GM18511 (cell line): ENCODE results near the gene FSCN2.
"Not testable (repeated sequence)": the region's sequence is repeated elsewhere in the genome, so short reads cannot be mapped to it uniquely, and the experiment has no call there.

Source experiments
- ATAC-seq: cut with Tn5 transposase; IDR thresholded peaks from one replicate; pipeline ENCODE4 v1.9.1; 2021; ENCODE audit warnings: mild to moderate bottlenecking, moderate library complexity; ENCODE audit not compliant: unreplicated experiment

The FSCN2 gene

DNA sequence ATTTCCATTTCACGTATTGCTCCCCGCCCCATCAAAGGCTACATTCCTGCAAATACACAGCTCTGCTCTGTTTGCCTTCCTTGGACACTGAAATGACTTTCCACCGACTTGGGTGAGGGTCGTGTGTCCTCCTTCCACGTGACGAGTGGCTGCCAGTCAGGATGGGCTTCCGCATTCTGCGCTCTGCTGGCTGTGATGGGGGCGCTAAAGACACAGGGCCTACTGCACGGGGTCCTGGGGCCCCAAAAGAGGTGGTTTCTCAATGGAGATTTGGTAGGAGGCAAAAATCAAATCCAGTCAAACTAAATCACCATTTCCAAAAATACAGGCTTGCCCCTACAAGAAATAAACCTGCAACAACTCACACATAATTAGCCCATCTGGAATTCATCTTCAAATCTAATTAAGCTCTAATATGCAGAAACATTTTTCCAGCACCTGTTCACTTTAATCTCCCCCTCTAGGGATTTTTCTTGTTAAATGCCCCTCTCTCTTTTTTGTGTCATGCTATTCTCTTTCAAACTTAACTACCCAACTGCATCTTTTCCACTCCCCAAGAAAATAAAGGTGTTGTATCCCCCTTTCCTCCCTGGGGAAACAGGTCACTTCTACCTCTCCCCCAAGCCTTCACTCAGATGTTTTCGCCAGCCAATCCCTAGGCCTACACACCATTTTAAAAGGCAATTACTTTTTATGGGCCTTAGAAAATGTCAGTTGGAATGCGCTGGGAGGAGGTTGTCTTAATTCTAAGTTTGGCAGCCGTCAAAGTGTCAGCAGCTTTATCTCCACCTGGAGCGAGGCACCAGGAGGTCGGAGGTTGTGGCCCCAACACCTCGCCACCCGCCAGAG is 45.8 kb downstream of the FSCN2 start:
- no peak for ATAC-seq

DNA sequence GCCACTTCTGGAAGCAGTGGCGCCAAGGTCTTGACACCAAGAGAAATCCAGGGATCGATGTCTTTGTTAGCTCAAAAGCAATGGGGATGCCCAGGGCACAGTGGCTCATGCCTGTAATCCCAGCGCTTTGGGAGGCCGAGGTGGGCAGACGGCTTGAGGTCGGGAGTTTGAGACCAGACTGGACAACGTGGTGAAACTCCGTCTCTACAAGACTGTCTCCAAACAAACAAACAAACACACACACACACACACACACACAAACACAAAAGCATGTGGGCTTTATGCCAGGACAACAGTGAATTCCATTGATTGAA is 46.4 kb downstream of the FSCN2 start:
- no peak for ATAC-seq

DNA sequence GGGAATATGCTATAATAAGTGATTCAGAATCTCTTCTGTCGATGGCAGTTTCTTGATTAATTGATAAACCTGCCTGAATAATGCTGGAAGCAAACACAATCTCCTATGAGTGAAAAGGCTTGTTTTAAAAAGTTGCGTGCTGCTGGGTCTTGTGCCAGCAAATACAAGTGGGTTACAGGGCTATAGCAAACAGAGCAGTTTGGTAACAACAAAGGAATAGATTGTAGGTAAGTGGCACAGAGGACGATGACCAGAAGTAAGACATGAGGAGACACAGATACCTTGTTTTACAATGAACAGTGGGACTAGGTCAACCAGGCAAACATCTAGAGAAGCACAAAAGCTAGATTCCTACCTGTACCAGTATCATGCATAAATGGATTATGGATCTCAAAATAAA is 47.7 kb downstream of the FSCN2 start:
- ATAC-seq: no peak

DNA sequence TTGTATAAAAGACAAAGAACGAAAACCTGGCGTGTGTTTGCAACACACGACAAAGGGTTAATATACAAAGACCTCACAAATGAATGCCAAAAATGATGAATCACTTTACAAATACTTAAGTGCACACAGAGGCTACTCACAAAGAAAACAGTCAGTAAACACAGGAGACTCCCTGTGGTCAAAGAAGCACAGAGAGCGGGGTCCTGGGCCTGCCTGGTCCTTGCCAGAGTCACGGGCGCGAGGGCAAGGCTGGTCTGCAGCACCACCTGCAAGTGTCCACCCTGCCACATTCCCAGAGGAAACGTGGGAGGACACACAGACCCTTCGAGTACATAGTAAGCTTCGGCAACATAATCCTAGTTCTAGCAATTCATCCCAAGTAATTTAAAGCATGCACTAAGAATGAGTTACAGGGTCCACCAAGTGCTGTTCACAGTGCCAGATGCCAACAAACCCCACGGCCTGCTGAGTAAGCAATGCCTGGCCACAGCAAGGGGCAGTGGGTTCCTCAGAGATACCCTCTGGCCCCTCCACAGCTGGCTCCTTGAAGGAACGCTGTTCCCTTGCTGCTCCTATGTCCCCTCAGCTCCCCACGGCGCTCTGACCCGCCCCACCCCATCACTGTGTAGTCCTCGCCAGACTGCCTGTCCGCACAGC is 48.6 kb downstream of the FSCN2 start:
- no peak for ATAC-seq

DNA sequence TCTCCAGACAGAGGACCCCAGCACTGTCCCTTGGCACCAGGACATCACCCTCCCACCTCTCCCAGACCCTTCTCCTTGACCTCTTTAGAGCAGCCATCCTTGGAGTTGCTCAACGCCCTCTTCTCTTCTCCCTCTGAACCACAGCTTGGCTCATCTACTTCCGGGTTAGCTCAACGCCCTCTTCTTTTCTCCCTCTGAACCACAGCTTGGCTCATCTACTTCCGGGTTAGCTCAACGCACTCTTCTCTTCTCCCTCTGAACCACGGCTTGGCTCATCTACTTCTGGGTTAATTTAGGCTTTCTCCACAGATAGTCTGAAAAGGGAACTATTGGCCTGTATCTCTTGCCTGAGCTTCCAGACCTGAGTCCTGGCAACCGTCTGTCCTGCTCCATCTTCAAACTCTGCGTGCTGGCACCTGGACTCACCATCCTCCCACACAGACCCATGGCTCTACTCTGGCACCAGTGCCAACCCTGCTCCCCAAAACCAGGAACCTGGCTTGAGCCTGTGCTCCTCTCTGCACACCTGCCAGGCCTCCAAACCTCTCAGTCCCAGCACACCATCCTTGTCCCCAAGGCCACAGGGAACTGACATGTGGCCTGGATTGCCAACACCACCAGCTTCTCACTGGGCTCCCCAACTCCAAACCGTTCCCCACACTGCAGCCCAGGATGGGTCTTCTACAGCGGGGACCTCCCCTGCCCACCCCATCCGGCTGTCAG is 49.3 kb downstream of the FSCN2 start:
- ATAC-seq: no peak

DNA sequence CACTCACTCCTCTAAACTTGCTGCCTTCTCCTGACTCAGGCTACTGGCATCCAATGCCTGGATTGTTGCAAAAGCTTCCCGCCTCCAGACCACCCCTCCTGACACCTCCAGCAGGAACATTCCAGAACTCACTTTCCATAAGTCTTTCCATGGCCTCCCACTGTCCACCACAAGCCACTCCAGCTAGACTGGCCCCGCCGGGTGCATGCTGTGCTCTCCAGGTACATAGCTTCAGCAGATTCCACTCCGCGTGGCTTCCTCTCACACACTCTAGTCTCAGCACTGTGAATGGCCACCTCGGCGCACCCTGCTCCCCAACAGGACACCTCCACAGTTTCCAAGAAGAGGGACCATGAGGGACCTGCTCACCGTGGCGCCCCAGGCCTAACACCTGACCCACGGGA is 49.9 kb downstream of the FSCN2 start:
- no peak for ATAC-seq

- ATAC-seq: no peak
Measured at GRCh38 chr17:81578561-81579225, 50.5 kb downstream of the FSCN2 start.

DNA sequence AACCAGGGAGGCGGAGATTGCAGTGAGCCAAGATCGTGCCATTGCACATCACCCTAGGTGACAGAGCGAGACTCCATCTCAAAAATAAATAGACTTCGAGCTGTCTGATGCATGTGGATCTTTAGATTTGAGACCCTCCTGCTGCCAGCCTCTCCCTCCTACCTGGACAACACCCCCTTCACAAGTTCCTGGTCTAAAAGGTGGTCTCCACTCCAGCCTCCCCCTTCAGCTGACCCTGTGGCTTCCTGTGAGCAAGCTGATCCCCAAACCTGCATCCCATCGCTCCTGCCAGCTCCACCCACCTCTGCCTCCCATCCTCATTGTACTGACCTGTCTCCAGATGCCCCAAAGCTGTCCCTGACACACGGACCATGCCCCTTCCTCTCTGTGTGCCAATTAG is 51.1 kb downstream of the FSCN2 start:
- ATAC-seq: no peak

DNA sequence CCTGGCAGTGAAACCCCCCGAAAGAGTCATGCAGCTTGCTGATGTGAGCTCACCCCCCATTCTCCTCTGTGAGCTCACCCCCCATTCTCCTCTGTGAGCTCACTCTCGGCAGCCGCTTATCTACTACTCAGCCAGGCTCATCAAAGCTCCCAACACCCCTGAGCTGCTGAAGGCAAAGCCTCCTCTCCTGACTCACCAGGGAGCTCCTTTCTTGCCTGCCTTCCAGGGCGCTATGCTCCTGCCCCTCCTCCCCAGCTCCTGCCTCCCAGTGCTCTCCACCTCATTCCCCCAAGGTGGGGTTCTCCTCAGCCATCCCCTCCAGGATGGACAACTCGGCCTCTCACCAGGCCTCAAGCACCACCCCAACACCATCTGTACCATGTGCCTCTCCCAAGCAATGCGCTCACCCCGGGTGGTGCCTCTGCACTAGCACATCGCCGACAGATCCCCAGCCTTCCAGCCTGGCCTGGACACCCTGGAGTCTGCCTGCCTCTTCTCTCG is 51.7 kb downstream of the FSCN2 start:
- ATAC-seq: no peak

DNA sequence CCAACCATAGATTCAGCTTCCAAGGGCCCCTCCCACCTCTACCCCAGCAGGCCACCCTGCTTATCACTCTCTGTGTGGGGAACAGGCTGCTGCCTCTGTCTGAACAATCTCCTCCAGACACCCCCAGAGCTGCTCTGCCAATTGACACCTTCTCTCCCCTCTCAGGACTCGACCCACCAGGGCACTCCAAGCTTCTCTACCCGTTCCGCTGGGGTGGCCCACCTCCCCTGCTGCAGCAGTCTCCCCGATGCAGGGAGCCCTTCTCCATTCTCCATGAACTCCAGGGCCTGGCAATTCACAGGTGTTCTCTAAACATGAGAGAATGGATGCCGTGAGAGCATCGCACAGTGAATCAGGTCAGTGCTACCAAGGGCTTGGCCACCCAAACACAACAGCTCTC is 52.3 kb downstream of the FSCN2 start:
- no peak for ATAC-seq

- no peak for ATAC-seq
Measured at GRCh38 chr17:81581758-81582157, 53.6 kb downstream of the FSCN2 start.

DNA sequence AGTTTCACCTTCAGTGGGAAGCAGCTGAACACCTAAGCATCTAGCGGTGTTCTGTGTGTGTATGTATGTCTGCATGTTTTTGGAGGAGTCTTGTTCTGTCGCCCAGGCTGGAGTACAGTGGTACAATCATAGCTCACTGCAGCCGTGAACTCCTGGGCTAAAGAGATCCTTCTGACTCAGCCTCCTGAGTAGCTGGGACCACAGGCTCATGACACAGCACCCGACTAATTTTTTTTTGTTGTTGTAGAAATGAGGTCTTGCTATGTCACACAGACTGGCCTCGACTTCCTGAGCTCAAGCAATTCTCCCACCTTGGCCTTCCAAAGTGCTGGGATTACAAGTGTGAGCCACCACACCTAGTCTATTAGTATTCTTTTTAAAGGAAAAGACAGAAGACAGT is 54.2 kb downstream of the FSCN2 start:
- no peak for ATAC-seq

DNA sequence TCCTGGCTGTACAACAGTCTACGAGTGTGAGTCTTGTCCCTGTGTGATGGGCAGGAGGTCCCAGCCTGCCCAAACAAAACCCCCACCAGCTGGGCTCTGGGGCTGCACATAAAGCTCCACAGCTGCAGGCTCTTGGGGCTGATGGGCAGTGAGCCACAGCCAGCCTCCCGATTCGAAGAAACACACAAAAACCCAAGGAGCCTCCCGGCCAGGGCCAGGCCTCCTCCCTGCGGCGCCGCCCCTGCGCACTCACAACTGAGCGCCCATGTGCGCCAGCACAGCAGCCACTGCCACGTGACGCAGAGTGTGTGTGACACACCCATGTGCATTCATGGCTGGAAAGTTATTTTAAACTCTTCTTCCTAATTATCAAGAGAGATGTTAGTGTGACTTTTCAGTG is 54.6 kb downstream of the FSCN2 start:
- no peak for ATAC-seq

DNA sequence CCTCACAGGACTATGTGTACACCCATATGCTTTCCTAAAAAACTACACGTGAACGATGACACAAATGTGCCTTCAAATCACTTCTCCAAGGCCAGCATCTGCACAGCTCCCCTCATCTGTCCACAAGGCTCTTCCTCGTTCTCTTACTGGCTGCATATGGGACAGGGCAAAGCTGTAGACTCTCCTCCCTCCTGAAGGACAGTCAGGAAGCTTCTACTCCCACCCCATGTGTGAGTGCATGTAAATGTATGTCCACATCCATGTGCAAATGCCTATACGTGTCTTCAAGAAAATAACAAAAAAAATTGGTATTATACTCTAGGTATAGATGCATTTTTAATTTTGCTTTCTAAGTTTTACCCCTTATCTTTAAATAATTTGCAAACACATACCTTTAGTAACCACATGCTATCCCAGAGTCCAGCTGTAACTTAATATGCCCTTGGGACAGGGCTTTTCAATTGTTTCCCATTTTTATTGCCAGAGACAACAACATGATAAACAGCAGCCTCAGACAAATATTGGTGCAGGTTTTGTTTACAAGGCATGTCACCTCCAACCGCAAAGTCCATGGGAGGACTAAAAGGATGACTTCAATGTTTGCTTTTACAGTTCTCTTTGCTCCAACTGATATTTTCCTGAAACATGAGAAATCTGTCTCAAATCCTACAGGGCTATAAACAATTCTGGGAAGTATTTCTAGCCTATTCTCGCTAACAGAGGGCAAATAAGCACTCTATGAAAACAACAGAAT is 55.6 kb downstream of the FSCN2 start:
- ATAC-seq: no peak

DNA sequence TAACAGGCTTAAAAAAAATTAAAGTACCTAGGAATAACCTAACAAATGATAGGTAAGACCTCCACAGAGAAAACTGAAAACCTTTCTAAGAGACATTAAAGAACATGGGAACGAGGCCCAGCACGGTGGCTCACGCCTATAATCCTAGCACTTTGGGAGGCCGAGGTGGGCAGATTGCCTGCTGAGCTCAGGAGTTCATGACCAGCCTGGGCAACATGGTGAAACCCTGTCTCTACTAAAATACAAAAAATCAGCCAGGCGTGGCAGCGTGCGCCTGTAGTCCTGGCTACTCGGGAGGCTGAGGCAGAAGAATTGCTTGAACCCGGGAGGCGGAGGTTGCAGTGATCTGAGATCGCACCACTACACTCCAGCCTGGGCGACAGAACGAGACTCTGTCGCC is 56.6 kb downstream of the FSCN2 start:
- not testable (repeated sequence) for ATAC-seq

DNA sequence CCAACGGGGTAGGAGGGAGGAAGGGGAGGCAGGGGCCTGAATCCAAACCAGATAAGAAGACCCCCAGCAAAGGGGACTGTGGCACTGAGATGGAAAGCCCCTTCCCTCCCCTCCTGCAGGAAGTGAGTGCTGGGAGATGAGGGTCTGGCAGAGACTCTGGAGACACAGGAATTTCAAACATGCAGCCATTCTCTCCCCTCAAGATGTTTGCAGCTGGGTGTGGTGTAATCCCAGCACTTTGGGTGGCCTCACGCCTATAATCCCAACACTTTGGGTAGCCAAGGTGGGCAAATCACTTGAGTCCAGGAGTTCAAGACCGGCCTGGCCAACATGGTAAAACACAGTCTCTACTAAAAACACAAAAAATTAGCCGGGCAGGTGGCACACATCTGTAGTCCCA is 57.9 kb downstream of the FSCN2 start:
- ATAC-seq: no peak
